GM18526 (cell line): ENCODE measurements around the gene BBS1.

ENCODE experiments used
- POLR2A ChIP-seq: IDR thresholded peaks from 3 replicates; pipeline ENCODE4 v1.6.1; 2011; ENCODE audit not compliant: insufficient read length; ENCODE audit errors: extremely low read depth

The BBS1 gene

GRCh38 chr11:66568124-66568916, 57.9 kb downstream of the BBS1 start, which contains the start of gene CTSF:
CTSF (minus strand) TSS chr11:66568606; CDS start chr11:66568486, 120 bp downstream.
- no peak for TF ChIP-seq POLR2A

DNA sequence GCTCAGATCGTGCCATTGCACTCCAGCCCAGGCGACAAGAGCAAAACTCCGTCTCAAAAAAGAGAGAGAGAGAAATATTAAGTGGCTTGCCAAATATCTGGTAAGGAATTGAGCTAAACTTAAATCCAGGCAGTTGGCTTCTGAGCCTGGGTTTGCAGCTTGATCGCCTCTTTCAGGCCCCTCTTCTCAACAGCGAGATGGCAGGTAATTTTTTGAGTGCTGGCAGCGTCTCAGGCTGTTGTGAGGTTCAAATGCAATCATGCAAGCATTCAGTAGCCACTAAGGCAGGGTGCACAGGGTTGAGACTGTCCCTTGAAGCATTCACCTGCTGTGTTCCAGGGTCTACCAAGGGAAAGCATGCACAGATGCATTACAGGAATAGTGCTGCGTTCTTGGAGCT, 58.6 kb downstream of the BBS1 start:
- no peak for TF ChIP-seq POLR2A

- no peak for TF ChIP-seq POLR2A
These were observed 59.8 kb downstream of the BBS1 start for GRCh38 chr11:66570079-66570849.

- TF ChIP-seq POLR2A, result no peak
These were observed 60.4 kb downstream of the BBS1 start for GRCh38 chr11:66570850-66571180.

- TF ChIP-seq POLR2A, result no peak
These were observed 68.7 kb downstream of the BBS1 start for GRCh38 chr11:66579017-66579606.

- no peak for TF ChIP-seq POLR2A
These were observed 70.4 kb downstream of the BBS1 start for GRCh38 chr11:66580803-66581202.

DNA sequence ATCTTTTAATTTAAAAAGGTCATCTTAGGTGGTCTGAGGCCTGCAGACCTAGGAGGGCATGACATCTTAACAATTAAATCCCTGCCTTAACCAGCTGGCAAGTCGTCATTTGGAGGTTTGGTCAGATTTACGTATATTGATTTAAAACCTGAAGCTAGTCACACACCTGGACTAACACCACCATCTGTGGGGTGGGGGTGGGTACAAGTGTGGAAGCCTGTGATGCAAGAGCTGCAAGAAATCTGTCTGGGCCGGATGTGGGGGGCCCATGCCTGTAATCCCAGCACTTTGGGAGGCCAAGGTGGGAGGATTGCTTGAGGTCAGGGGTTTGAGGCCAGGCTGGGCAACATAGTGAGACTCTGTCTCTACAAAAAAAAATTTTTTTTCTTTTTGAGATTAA, 70.8 kb downstream of the BBS1 start:
- no peak for TF ChIP-seq POLR2A
